H7 (cell line): ENCODE measurements around the gene FLNC. TPM values are rescaled to one million over a fixed set of nuclear protein-coding genes. Genes with fewer than 3 reads are reported as not detected.

ENCODE experiments used
- DNase-seq: peaks from one replicate; pipeline ENCODE4 v3.0.0; 2012
- H3K27me3 ChIP-seq: 2 replicates; pipeline ENCODE4 v1.6.0; 2011; ENCODE audit warnings: mild to moderate bottlenecking, low read length; ENCODE audit not compliant: control insufficient read depth, insufficient read depth
- H3K36me3 ChIP-seq: replicated peaks from 2 replicates; pipeline ENCODE4 v1.5.1; 2011; ENCODE audit warnings: low read length; ENCODE audit not compliant: control insufficient read depth, insufficient read depth
- H3K4me3 ChIP-seq: 2 replicates; pipeline ENCODE4 v1.5.1; 2011; ENCODE audit warnings: low read depth, mild to moderate bottlenecking, control low read depth, low read length, moderate library complexity; ENCODE audit not compliant: insufficient read depth
- total RNA-seq: library from RNA; depleted of rRNA; stranded (reverse); fragments of >200 nt; shearing (Covaris generic); gene quantifications from 2 replicates; pipeline ENCODE4 v1.2.3, GENCODE V29; 2014; rRNA removed

FLNC gene
- total RNA-seq, 1 experiment from 2014 or later: 32.3 TPM

- no peak overlapping the region for H3K4me3 ChIP-seq
- H3K36me3 ChIP-seq: no peaks in the 10 kb centered on the region
- DNase-seq: no peak
These were observed 69.2 kb downstream of the FLNC start for GRCh38 chr7:128899392-128899791.

GRCh38 chr7:128900237-128900636, 70.0 kb downstream of the FLNC start:
- no peaks in the 10 kb centered on the region for H3K27me3 ChIP-seq
- no peaks in the 10 kb centered on the region for H3K36me3 ChIP-seq

More at GRCh38 chr7:128899392-128899791, 69.2 kb downstream of the FLNC start:
- H3K27me3 ChIP-seq: no peaks in the 10 kb centered on the region

GRCh38 chr7:128902761-128903585, 72.8 kb downstream of the FLNC start:
- H3K27me3 ChIP-seq: no peaks in the 10 kb centered on the region
- DNase-seq: no peak
- H3K36me3 ChIP-seq: no peaks in the 10 kb centered on the region
- no peak overlapping the region for H3K4me3 ChIP-seq

More at GRCh38 chr7:128900237-128900636, 70.0 kb downstream of the FLNC start:
- no peak for DNase-seq
- H3K4me3 ChIP-seq: no peak overlapping the region

- H3K4me3 ChIP-seq: no peak overlapping the region
- DNase-seq: peak; percentile 50
- no peaks in the 10 kb centered on the region for H3K36me3 ChIP-seq
- H3K27me3 ChIP-seq: no peaks in the 10 kb centered on the region; the same call in 1 of the 2 replicates
These were observed 73.6 kb downstream of the FLNC start for GRCh38 chr7:128903621-128904361.

- Histone ChIP-seq H3K27me3 (no peaks in the 10 kb centered on the region; the same call in 1 of the 2 replicates), H3K36me3 (no peaks in the 10 kb centered on the region), H3K4me3 (no peak overlapping the region)
- peak; percentile 91 for DNase-seq
These were observed 74.4 kb downstream of the FLNC start for GRCh38 chr7:128904381-128905197.

GRCh38 chr7:128906001-128906765, 76.0 kb downstream of the FLNC start:
- DNase-seq: no peak
- H3K36me3 ChIP-seq: no peaks in the 10 kb centered on the region
- no peak overlapping the region for H3K4me3 ChIP-seq
- H3K27me3 ChIP-seq: peaks cover 11% of the 10 kb centered on the region

- H3K27me3 ChIP-seq: peaks cover 11% of the 10 kb centered on the region
- DNase-seq: peak; percentile 40
- H3K4me3 ChIP-seq: no peak overlapping the region
- H3K36me3 ChIP-seq: no peaks in the 10 kb centered on the region
These were observed 76.8 kb downstream of the FLNC start for GRCh38 chr7:128906766-128907559.

Other genes with a start within 250 kb of the FLNC start
- gene GARIN1A, start 158.1 kb upstream of the FLNC start, total RNA-seq: not detected in 2 replicates
- 147 and 169 TPM in 2 replicates for gene CALU, start 91.0 kb upstream of the FLNC start, total RNA-seq
- gene OPN1SW, start 54.6 kb upstream of the FLNC start, total RNA-seq: not detected in 2 replicates
- 9.7 and 14.7 TPM in 2 replicates for gene CCDC136, start 38.4 kb upstream of the FLNC start, total RNA-seq
- 93.5 and 120 TPM in 2 replicates for gene ATP6V1F, start 32.5 kb downstream of the FLNC start, total RNA-seq
- gene KCP, start 80.3 kb downstream of the FLNC start, total RNA-seq: 2.5 and 3.4 TPM in 2 replicates
- gene IRF5, start 107.5 kb downstream of the FLNC start, total RNA-seq: 0.48 and 0.62 TPM in 2 replicates
- gene TNPO3, start 224.7 kb downstream of the FLNC start, total RNA-seq: 98.0 and 108 TPM in 2 replicates